Measurements from ENCODE around the gene SCARB2. TPM values are rescaled to one million over a fixed set of nuclear protein-coding genes. Genes with fewer than 3 reads are reported as not detected.

SCARB2 gene
- total and polyA plus RNA-seq, 2 experiments from 2014 or later, result 17.7 to 41.0 TPM

DNA sequence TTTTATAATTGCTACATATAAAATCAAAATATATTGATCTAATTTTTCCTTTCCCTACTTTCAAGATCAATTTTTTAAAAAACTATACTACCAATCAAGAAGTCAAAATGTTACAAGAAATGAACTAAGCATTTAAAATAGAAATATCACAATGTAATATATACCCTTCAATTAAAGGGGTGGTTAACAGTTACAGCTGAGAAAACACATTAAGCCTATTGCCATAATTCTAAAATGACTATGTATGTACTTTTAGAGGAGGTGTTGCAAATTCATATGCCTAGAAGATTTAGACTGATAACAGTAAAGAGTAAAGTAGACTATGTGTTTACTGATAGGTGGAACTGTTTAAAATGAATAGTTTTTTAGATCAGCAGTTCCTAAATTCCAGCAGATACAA lies 69.1 kb downstream of the SCARB2 start (continued):
- TF ChIP-seq, protein P1, sequence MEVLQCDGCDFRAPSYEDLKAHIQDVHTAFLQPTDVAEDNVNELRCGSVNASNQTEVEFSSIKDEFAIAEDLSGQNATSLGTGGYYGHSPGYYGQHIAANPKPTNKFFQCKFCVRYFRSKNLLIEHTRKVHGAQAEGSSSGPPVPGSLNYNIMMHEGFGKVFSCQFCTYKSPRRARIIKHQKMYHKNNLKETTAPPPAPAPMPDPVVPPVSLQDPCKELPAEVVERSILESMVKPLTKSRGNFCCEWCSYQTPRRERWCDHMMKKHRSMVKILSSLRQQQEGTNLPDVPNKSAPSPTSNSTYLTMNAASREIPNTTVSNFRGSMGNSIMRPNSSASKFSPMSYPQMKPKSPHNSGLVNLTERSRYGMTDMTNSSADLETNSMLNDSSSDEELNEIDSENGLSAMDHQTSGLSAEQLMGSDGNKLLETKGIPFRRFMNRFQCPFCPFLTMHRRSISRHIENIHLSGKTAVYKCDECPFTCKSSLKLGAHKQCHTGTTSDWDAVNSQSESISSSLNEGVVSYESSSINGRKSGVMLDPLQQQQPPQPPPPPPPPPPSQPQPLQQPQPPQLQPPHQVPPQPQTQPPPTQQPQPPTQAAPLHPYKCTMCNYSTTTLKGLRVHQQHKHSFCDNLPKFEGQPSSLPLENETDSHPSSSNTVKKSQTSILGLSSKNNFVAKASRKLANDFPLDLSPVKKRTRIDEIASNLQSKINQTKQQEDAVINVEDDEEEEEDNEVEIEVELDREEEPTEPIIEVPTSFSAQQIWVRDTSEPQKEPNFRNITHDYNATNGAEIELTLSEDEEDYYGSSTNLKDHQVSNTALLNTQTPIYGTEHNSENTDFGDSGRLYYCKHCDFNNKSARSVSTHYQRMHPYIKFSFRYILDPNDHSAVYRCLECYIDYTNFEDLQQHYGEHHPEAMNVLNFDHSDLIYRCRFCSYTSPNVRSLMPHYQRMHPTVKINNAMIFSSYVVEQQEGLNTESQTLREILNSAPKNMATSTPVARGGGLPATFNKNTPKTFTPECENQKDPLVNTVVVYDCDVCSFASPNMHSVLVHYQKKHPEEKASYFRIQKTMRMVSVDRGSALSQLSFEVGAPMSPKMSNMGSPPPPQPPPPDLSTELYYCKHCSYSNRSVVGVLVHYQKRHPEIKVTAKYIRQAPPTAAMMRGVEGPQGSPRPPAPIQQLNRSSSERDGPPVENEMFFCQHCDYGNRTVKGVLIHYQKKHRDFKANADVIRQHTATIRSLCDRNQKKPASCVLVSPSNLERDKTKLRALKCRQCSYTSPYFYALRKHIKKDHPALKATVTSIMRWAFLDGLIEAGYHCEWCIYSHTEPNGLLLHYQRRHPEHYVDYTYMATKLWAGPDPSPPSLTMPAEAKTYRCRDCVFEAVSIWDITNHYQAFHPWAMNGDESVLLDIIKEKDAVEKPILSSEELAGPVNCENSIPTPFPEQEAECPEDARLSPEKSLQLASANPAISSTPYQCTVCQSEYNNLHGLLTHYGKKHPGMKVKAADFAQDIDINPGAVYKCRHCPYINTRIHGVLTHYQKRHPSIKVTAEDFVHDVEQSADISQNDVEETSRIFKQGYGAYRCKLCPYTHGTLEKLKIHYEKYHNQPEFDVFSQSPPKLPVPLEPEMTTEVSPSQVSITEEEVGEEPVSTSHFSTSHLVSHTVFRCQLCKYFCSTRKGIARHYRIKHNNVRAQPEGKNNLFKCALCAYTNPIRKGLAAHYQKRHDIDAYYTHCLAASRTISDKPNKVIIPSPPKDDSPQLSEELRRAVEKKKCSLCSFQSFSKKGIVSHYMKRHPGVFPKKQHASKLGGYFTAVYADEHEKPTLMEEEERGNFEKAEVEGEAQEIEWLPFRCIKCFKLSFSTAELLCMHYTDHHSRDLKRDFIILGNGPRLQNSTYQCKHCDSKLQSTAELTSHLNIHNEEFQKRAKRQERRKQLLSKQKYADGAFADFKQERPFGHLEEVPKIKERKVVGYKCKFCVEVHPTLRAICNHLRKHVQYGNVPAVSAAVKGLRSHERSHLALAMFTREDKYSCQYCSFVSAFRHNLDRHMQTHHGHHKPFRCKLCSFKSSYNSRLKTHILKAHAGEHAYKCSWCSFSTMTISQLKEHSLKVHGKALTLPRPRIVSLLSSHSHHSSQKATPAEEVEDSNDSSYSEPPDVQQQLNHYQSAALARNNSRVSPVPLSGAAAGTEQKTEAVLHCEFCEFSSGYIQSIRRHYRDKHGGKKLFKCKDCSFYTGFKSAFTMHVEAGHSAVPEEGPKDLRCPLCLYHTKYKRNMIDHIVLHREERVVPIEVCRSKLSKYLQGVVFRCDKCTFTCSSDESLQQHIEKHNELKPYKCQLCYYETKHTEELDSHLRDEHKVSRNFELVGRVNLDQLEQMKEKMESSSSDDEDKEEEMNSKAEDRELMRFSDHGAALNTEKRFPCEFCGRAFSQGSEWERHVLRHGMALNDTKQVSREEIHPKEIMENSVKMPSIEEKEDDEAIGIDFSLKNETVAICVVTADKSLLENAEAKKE (CRISPR knock-in tag; IDR thresholded peaks at IDR 0.05), result no peak

DNA sequence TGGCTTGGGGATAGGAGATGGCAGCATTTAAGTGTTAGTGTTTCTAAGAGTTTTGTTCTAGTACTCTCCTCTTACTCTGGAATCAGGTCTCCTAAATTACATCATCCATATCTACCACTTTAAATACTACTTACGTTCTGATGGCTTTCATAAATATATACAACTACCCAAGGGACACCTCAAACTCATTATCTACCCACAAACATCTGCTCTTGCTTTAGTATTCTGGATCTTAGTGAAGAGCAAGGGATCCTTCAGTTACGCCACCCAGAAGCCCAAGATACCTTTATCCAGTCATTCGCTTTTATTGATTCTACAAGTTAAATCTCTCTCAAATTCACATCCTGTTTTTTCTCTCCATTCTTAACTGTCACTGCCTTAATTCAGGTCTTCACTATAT lies 72.4 kb downstream of the SCARB2 start:
- H3K27me3 Mint-ChIP-seq (ENCODE audit: insufficient read depth, low read depth, poor library complexity), result no peaks in the 10 kb centered on the region
- H3K36me3 Mint-ChIP-seq (ENCODE audit: low read depth), result peaks cover 72% of the 10 kb centered on the region
- peaks cover 13% of the 10 kb centered on the region; the same call in 2 of the 3 replicates for H3K4me1 Mint-ChIP-seq
- no peak overlapping the region for H3K4me3 Mint-ChIP-seq
- no peak overlapping the region for H2AFZ ChIP-seq
- no peak overlapping the region for H3K27ac ChIP-seq (ENCODE audit: low read depth)
- ATAC-seq (no peak), DNase-seq (ENCODE audit: low spot score) (no peak)
- H3K79me2 ChIP-seq (replicated peaks; ENCODE audit: insufficient read depth), result peaks cover 100% of the 10 kb centered on the region
- H4K20me1 ChIP-seq (replicated peaks; ENCODE audit: insufficient read depth), result peaks cover 48% of the 10 kb centered on the region
- H3K4me2 ChIP-seq, result no peak overlapping the region
- H3K27ac Mint-ChIP-seq, result no peak overlapping the region
- no peak overlapping the region for H3K4me3 ChIP-seq
- no peaks in the 10 kb centered on the region for H3K27me3 ChIP-seq (ENCODE audit: insufficient read depth)
- H3F3A ChIP-seq (replicated peaks; ENCODE audit: low read depth), result no peaks in the 10 kb centered on the region
- H3K9me3 Mint-ChIP-seq, result no peaks in the 10 kb centered on the region
- H3K36me3 ChIP-seq (ENCODE audit: insufficient read depth), result peaks cover 61% of the 10 kb centered on the region
- H3K4me1 ChIP-seq (ENCODE audit: insufficient read depth), result 0 out of 2 replicates have a peak, but pooled peaks cover 10% of the 10 kb centered on the region
- H3K9me2 ChIP-seq (ENCODE audit: insufficient read depth), result no peaks in the 10 kb centered on the region
- no peak for TF ChIP-seq JUNB (IDR thresholded peaks at IDR 0.05; ENCODE audit: unreplicated experiment)
- no peak for TF ChIP-seq EZH2 (IDR thresholded peaks at IDR 0.05; ENCODE audit: low read depth, unreplicated experiment)
- TF ChIP-seq CREB1 (CRISPR knock-in tag; IDR thresholded peaks at IDR 0.05; ENCODE audit: low read depth), result no peak
- TF ChIP-seq EZH2phosphoT487 (IDR thresholded peaks at IDR 0.05; ENCODE audit: unreplicated experiment), result no peak
- TF ChIP-seq, protein P2, sequence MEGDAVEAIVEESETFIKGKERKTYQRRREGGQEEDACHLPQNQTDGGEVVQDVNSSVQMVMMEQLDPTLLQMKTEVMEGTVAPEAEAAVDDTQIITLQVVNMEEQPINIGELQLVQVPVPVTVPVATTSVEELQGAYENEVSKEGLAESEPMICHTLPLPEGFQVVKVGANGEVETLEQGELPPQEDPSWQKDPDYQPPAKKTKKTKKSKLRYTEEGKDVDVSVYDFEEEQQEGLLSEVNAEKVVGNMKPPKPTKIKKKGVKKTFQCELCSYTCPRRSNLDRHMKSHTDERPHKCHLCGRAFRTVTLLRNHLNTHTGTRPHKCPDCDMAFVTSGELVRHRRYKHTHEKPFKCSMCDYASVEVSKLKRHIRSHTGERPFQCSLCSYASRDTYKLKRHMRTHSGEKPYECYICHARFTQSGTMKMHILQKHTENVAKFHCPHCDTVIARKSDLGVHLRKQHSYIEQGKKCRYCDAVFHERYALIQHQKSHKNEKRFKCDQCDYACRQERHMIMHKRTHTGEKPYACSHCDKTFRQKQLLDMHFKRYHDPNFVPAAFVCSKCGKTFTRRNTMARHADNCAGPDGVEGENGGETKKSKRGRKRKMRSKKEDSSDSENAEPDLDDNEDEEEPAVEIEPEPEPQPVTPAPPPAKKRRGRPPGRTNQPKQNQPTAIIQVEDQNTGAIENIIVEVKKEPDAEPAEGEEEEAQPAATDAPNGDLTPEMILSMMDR (conservative IDR thresholded peaks at IDR 0.05; ENCODE audit: low read depth in 2 of 2), result no peak
- TF ChIP-seq, protein P3, sequence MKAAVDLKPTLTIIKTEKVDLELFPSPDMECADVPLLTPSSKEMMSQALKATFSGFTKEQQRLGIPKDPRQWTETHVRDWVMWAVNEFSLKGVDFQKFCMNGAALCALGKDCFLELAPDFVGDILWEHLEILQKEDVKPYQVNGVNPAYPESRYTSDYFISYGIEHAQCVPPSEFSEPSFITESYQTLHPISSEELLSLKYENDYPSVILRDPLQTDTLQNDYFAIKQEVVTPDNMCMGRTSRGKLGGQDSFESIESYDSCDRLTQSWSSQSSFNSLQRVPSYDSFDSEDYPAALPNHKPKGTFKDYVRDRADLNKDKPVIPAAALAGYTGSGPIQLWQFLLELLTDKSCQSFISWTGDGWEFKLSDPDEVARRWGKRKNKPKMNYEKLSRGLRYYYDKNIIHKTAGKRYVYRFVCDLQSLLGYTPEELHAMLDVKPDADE (IDR thresholded peaks at IDR 0.05), result no peak
- no peak for TF ChIP-seq STAT1 (IDR thresholded peaks at IDR 0.05; ENCODE audit: unreplicated experiment)
- TF ChIP-seq NANOG (IDR thresholded peaks at IDR 0.05; ENCODE audit: borderline replicate concordance), result no peak
- TF ChIP-seq, protein P4, sequence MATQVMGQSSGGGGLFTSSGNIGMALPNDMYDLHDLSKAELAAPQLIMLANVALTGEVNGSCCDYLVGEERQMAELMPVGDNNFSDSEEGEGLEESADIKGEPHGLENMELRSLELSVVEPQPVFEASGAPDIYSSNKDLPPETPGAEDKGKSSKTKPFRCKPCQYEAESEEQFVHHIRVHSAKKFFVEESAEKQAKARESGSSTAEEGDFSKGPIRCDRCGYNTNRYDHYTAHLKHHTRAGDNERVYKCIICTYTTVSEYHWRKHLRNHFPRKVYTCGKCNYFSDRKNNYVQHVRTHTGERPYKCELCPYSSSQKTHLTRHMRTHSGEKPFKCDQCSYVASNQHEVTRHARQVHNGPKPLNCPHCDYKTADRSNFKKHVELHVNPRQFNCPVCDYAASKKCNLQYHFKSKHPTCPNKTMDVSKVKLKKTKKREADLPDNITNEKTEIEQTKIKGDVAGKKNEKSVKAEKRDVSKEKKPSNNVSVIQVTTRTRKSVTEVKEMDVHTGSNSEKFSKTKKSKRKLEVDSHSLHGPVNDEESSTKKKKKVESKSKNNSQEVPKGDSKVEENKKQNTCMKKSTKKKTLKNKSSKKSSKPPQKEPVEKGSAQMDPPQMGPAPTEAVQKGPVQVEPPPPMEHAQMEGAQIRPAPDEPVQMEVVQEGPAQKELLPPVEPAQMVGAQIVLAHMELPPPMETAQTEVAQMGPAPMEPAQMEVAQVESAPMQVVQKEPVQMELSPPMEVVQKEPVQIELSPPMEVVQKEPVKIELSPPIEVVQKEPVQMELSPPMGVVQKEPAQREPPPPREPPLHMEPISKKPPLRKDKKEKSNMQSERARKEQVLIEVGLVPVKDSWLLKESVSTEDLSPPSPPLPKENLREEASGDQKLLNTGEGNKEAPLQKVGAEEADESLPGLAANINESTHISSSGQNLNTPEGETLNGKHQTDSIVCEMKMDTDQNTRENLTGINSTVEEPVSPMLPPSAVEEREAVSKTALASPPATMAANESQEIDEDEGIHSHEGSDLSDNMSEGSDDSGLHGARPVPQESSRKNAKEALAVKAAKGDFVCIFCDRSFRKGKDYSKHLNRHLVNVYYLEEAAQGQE (IDR thresholded peaks at IDR 0.05; ENCODE audit: unreplicated experiment), result no peak
- TF ChIP-seq ZNF114 (CRISPR knock-in tag; IDR thresholded peaks at IDR 0.05), result no peak
